GM19043 (cell line): ENCODE data around the gene STAC2.
"Not testable (repeated sequence)": the region's sequence is repeated elsewhere in the genome, so short reads cannot be mapped to it uniquely, and the experiment has no call there.

Experiments
- ATAC-seq: cut with Tn5 transposase; IDR thresholded peaks from one replicate; pipeline ENCODE4 v1.9.1; 2021; ENCODE audit warnings: low read depth; ENCODE audit not compliant: unreplicated experiment

STAC2 gene

GRCh38 chr17:39225308-39225958 is at the start of gene STAC2:
TSS of gene STAC2 (minus strand) at chr17:39225945. CDS start at chr17:39225502, 443 bp downstream.
- ATAC-seq = no peak

GRCh38 chr17:39271546-39271945 is 45.8 kb upstream of the STAC2 start:
- no peak for ATAC-seq

GRCh38 chr17:39270923-39271322 is 45.2 kb upstream of the STAC2 start:
- ATAC-seq = no peak

- no peak for ATAC-seq
Observed at GRCh38 chr17:39264119-39264518, 38.4 kb upstream of the STAC2 start.

GRCh38 chr17:39261286-39261685 is 35.5 kb upstream of the STAC2 start:
- no peak for ATAC-seq

GRCh38 chr17:39252788-39253460 is 27.2 kb upstream of the STAC2 start:
- ATAC-seq = no peak

GRCh38 chr17:39251997-39252396 is 26.3 kb upstream of the STAC2 start:
- no peak for ATAC-seq

- ATAC-seq = not testable (repeated sequence)
Observed at GRCh38 chr17:39250076-39250475, 24.3 kb upstream of the STAC2 start.

GRCh38 chr17:39246274-39246673 is 20.5 kb upstream of the STAC2 start:
- no peak for ATAC-seq

GRCh38 chr17:39244600-39245570 is 19.1 kb upstream of the STAC2 start:
- no peak for ATAC-seq

- ATAC-seq = no peak
Observed at GRCh38 chr17:39244016-39244599, 18.4 kb upstream of the STAC2 start.

GRCh38 chr17:39243155-39243554 is 17.4 kb upstream of the STAC2 start:
- ATAC-seq = no peak

GRCh38 chr17:39240631-39241030 is 14.9 kb upstream of the STAC2 start:
- ATAC-seq = no peak

- ATAC-seq = no peak
Observed at GRCh38 chr17:39239640-39240314, 14.0 kb upstream of the STAC2 start.

GRCh38 chr17:39238311-39238972 is 12.7 kb upstream of the STAC2 start:
- no peak for ATAC-seq

GRCh38 chr17:39237586-39237985 is 11.8 kb upstream of the STAC2 start:
- no peak for ATAC-seq

- no peak for ATAC-seq
Observed at GRCh38 chr17:39236981-39237441, 11.3 kb upstream of the STAC2 start.

- no peak for ATAC-seq
Observed at GRCh38 chr17:39236450-39236927, 10.7 kb upstream of the STAC2 start.
